ENCODE data around the gene NKD2.
"Not testable (repeated sequence)": the region's sequence is repeated elsewhere in the genome, so short reads cannot be mapped to it uniquely, and the experiment has no call there.

NKD2 gene

GRCh38 chr5:1073239-1074102 is 64.9 kb downstream of the NKD2 start:
- DNase-seq (ENCODE audit: low read depth): no peak

DNA sequence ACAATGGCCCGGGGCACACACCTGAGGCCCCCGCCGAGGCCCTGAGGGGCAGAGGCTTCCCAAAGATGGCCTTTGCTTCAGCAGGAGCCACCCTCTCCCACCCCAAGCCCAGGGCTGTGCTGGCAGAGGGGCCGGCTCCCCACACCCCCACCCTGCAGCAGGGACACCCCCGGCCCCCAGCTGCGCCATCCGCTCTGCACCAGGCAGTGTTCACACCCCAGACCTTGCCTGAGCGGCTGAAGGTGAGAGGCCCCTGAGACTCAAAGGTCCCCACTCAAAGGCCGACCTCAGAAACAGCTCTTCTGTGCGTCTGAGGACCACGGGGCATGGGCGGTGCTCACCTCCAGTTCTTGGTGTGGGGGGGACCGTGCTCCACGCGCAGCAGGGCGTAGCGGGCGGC is 65.6 kb downstream of the NKD2 start:
- DNase-seq (ENCODE audit: low read depth): no peak

DNA sequence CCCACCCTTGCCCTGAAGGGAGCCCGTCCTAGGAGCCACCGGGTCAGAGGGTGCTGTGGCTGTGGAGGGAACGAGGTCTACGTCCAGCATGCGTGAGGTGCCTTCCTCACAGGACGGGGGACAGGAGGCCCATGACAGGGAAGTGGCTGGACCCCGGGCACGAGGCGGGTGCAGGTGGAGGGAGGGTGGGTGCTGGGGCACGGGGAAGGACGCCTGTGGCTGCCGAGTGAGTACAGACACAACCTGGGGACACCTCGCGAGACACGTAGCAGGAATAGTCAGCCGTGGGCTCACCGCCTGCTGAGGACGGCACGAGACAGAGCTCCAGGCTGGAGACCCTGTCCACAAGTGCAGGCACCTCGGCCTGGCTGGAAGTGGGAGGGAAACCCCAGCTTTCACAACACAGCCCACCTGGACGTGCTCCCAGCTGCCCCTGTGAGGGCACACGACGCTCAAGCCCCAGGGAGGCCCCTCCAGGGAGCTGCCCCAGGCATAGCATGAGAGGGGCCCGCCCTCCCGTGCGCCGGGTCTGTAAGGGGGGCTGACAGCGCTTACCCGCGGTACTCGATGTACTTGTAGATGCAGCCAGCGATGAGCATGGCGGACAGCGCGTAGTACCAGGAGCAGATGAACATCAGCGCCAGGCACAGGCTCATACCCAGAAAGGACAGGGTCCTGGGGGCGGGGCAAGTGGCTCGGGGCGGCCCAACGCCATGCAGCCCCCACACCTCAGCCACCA is 66.4 kb downstream of the NKD2 start:
- no peak for DNase-seq (ENCODE audit: low read depth)

- DNase-seq (ENCODE audit: low read depth): no peak
These were observed 66.9 kb downstream of the NKD2 start for GRCh38 chr5:1075555-1075881.

DNA sequence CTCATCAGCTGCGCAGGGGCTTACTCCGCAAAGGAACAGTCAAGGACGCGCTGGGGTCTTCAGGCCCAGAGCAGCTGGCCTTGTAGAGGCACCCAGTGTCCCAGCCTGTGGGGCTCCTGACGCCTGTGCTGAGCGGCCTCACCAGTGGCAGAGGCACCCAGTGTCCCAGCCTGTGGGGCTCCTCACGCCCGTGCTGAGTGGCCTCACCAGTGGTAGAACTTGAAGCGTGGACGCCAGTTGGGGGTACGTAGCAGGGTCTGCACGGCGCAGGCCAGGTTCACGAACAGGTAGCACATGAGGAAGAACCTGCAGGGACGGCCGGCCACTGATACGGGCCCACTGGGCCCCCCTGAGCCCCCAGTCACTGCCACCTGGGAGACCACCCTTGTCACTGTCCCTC is 67.3 kb downstream of the NKD2 start:
- DNase-seq (ENCODE audit: low read depth): no peak

- no peak for DNase-seq (ENCODE audit: low read depth)
These were observed 67.8 kb downstream of the NKD2 start for GRCh38 chr5:1076406-1076805.

DNA sequence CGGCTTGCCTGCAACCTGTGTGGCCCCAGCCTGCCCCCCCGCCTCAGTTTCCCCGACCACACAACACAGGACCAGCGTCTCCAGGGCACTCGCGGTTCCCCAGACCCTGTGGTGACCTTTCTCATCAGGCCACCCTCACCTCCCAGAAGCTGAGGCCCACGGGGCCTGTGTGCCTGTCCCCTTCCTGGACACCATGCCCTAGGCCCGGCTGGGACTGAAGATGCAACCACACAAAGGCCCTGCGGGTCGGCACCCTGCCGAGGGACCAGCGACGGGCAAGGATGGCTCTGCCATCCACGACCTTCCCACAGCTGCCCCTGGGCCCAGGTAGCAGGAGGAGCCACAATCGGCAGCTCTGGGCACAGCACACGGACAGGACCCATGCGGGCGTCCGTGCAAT is 68.4 kb downstream of the NKD2 start:
- no peak for DNase-seq (ENCODE audit: low read depth)

- DNase-seq (ENCODE audit: low read depth): no peak
These were observed 69.0 kb downstream of the NKD2 start for GRCh38 chr5:1077491-1078020.

- DNase-seq (ENCODE audit: low read depth): no peak
These were observed 69.6 kb downstream of the NKD2 start for GRCh38 chr5:1078206-1078605.

GRCh38 chr5:1078851-1079250 is 70.2 kb downstream of the NKD2 start:
- no peak for DNase-seq (ENCODE audit: low read depth)

DNA sequence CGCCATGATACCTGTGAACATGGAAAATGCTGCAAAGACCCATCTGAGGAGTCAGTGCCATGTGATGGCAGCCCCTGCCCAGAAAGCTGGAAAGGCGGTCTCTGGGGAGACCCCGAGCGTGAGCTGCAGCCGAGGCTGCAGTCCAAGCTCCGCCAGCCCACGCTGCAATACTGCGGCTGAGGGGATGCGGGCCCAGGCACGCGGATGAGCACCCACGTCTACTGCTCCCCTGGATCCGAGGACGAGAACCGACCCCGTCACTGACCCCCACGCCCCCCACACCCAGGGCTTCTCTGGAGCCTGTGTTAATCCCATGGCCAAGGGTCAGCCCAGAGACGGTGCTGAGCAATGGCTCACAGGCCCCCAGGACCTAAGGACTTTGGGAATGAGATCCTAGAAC is 70.9 kb downstream of the NKD2 start:
- no peak for DNase-seq (ENCODE audit: low read depth)

GRCh38 chr5:1079961-1080360 is 71.4 kb downstream of the NKD2 start:
- no peak for DNase-seq (ENCODE audit: low read depth)

DNA sequence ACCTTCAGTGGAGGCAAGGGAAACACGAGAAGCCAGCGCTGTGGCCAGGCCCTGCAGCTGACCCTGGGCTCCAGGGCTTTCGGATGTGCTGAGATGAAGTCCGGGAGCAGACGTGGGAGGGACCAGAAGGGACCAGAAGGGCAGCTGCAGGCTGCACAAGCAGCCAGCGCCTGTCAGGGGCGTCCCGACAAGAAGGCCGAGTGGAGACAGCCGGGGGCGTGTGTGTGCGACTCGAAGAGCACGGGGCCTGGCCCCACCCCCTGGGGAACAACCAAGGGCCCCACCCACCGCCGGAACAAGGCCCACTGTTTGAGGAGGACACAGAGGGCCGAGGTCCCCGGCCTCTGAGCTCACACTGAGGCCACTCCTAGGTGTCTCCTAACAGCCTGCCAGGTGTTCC is 71.8 kb downstream of the NKD2 start:
- DNase-seq (ENCODE audit: low read depth): no peak

- no peak for DNase-seq (ENCODE audit: low read depth)
These were observed 72.9 kb downstream of the NKD2 start for GRCh38 chr5:1081519-1081918.

GRCh38 chr5:1083026-1083425 is 74.4 kb downstream of the NKD2 start:
- DNase-seq (ENCODE audit: low read depth): not testable (repeated sequence)

DNA sequence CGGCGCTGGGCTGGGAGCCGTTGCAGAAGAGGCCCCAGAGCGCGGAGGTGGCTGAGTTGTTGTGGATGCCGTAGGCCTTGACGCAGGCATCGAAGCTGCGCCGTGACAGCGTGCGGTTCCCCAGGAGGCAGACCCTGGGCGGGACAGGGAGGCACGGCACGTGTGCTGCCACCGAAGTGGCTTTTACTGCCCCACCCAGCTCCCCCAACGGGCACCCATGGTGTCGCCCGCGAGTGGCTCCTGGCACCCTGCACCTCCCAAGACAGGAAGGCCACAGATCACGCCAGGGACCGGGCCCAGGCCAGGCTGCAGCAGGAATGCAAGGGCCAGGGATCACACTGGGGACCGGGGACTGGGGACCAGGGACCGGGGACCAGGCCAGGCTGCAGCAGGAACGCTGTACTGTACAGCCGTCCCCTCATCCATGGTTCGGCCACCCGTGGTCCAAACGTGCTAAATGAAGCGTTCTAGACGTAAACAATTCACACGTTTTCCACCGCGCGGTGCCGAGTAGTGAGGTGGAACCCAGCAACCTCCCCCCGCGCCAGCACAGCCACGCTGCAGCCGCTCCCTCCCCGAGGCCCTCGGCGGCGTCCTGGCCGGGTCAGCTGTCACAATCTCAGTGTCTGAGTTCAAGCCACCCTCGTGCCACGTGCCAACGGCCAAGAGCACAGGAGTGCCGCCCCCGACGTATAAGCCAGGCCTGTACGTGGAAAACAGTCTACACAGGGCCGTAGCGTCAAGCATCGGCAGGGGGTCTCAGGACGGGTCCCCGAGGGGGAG is 75.4 kb downstream of the NKD2 start:
- no peak for DNase-seq (ENCODE audit: low read depth)

GRCh38 chr5:1085391-1085790 is 76.8 kb downstream of the NKD2 start:
- no peak for DNase-seq (ENCODE audit: low read depth)

DNA sequence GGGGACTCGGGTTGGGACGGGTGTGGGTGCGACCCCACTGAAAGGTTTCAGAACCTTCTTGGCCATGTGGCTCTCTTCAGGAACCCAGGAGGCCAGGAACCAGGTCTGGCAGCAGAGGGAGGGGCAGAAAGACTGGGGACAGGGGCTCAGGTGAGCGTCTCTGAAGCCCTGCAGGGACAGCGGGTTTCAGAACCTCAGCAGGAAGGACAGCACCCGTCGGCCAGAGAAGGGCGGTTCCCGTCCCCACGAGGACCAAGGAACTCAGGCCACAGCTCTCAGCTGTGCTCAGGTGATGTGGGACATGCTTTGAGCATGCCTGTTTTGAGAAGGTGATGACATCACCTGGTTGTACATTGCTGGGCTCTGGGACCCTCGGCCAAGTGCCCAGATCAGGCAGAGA is 77.5 kb downstream of the NKD2 start:
- DNase-seq (ENCODE audit: low read depth): no peak

GRCh38 chr5:1086871-1087270 is 78.3 kb downstream of the NKD2 start:
- no peak for DNase-seq (ENCODE audit: low read depth)

GRCh38 chr5:1087428-1087827 is 78.8 kb downstream of the NKD2 start:
- DNase-seq (ENCODE audit: low read depth): no peak

GRCh38 chr5:1088031-1088430 is 79.4 kb downstream of the NKD2 start:
- DNase-seq (ENCODE audit: low read depth): no peak

Data from HS-5 (cell line).